ENCODE data around the gene SLC29A1. TPM values are rescaled to one million over a fixed set of nuclear protein-coding genes. Genes with fewer than 3 reads are reported as not detected.

The SLC29A1 gene
- total and polyA plus RNA-seq, 9 of the 15 experiments (the other 6 are each of a cell fraction or from before 2014, with no cell fraction given) = 18.9 to 170 (median 57.7) TPM

GRCh38 chr6:44237813-44238433 lies 14.5 kb downstream of the SLC29A1 start (continued):
- TF ChIP-seq, protein P1, sequence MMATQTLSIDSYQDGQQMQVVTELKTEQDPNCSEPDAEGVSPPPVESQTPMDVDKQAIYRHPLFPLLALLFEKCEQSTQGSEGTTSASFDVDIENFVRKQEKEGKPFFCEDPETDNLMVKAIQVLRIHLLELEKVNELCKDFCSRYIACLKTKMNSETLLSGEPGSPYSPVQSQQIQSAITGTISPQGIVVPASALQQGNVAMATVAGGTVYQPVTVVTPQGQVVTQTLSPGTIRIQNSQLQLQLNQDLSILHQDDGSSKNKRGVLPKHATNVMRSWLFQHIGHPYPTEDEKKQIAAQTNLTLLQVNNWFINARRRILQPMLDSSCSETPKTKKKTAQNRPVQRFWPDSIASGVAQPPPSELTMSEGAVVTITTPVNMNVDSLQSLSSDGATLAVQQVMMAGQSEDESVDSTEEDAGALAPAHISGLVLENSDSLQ (IDR thresholded peaks at IDR 0.05) = 0 out of 2 replicates have a peak, but pooled peaks have one; percentile 20
- TF ChIP-seq ZNF766 (CRISPR knock-in tag; conservative IDR thresholded peaks at IDR 0.05) = peak; percentile 65; the same call in 1 of the 2 replicates
- TF ChIP-seq, protein P2, sequence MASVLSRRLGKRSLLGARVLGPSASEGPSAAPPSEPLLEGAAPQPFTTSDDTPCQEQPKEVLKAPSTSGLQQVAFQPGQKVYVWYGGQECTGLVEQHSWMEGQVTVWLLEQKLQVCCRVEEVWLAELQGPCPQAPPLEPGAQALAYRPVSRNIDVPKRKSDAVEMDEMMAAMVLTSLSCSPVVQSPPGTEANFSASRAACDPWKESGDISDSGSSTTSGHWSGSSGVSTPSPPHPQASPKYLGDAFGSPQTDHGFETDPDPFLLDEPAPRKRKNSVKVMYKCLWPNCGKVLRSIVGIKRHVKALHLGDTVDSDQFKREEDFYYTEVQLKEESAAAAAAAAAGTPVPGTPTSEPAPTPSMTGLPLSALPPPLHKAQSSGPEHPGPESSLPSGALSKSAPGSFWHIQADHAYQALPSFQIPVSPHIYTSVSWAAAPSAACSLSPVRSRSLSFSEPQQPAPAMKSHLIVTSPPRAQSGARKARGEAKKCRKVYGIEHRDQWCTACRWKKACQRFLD (CRISPR knock-in tag; IDR thresholded peaks at IDR 0.05) = peak; percentile 79
- TF ChIP-seq FOXK1 (CRISPR knock-in tag; IDR thresholded peaks at IDR 0.05; ENCODE audit: borderline replicate concordance) = peak; percentile 80; the same call in 1 of the 2 replicates
- TF ChIP-seq ZHX1 (conservative IDR thresholded peaks at IDR 0.05; ENCODE audit: low read length) = peak; percentile 70; the same call in 1 of the 2 replicates
- peak; percentile 81 for TF ChIP-seq KLF1 (tag; IDR thresholded peaks at IDR 0.05)
- no peak for TF ChIP-seq ILK (tag; IDR thresholded peaks at IDR 0.05; ENCODE audit: borderline replicate concordance, low read depth)
- TF ChIP-seq, protein P3, sequence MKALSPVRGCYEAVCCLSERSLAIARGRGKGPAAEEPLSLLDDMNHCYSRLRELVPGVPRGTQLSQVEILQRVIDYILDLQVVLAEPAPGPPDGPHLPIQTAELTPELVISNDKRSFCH (CRISPR knock-in tag; IDR thresholded peaks at IDR 0.05) = no peak
- TF ChIP-seq, protein P3 (tag; IDR thresholded peaks at IDR 0.05) = peak; percentile 93
- TF ChIP-seq FOXM1 (IDR thresholded peaks at IDR 0.05; ENCODE audit: low read depth) = no peak
- TF ChIP-seq FOXM1 (CRISPR knock-in tag; IDR thresholded peaks at IDR 0.05; ENCODE audit: low read depth) = peak; percentile 78; the same call in 1 of the 2 replicates
- peak; percentile 64 to 76; a peak in 3 of 4 replicates for TF ChIP-seq HDAC1 (IDR thresholded peaks at IDR 0.05)
- no peak for TF ChIP-seq NELFE (IDR thresholded peaks at IDR 0.05; ENCODE audit: insufficient read depth, insufficient read length)
- peak; percentile 58; the same call in 1 of the 2 replicates for TF ChIP-seq ILF3 (IDR thresholded peaks at IDR 0.05; ENCODE audit: borderline replicate concordance)
- TF ChIP-seq, protein P4, sequence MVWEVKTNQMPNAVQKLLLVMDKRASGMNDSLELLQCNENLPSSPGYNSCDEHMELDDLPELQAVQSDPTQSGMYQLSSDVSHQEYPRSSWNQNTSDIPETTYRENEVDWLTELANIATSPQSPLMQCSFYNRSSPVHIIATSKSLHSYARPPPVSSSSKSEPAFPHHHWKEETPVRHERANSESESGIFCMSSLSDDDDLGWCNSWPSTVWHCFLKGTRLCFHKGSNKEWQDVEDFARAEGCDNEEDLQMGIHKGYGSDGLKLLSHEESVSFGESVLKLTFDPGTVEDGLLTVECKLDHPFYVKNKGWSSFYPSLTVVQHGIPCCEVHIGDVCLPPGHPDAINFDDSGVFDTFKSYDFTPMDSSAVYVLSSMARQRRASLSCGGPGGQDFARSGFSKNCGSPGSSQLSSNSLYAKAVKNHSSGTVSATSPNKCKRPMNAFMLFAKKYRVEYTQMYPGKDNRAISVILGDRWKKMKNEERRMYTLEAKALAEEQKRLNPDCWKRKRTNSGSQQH (CRISPR knock-in tag; IDR thresholded peaks at IDR 0.05) = no peak
- peak; percentile 96 for TF ChIP-seq GATAD2B (IDR thresholded peaks at IDR 0.05; ENCODE audit: borderline replicate concordance)
- TF ChIP-seq, protein P5, sequence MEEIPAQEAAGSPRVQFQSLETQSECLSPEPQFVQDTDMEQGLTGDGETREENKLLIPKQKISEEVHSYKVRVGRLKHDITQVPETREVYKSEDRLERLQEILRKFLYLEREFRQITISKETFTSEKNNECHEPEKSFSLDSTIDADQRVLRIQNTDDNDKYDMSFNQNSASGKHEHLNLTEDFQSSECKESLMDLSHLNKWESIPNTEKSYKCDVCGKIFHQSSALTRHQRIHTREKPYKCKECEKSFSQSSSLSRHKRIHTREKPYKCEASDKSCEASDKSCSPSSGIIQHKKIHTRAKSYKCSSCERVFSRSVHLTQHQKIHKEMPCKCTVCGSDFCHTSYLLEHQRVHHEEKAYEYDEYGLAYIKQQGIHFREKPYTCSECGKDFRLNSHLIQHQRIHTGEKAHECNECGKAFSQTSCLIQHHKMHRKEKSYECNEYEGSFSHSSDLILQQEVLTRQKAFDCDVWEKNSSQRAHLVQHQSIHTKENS (CRISPR knock-in tag; IDR thresholded peaks at IDR 0.05) = no peak
- TF ChIP-seq TRIM28 (IDR thresholded peaks at IDR 0.05) = no peak
- TF ChIP-seq ZFP1 (CRISPR knock-in tag; IDR thresholded peaks at IDR 0.05) = no peak
- peak; percentile 52 for TF ChIP-seq NFIC (IDR thresholded peaks at IDR 0.05)
